ENCODE results near the gene PPP1R14D.

The PPP1R14D gene

DNA sequence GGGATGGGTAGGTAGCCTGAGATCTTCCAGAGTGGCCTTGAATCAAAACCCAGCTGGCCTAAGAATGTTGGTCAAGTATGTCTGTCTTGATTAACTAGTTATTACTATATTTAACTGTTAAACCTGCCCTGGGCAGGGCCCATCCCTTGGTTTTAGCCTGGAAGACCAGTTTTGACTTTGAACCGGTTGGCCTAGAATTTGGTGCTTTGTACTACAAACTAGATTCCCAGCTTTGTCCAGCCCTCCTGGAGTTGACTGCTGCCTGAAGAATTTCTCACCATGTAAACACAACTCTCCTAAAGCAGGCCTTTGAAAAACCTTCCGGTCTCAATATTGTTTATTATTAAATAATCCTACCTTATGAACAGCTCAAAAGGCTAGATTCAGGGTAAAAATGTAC lies 42.7 kb downstream of the PPP1R14D start:
- H3K27me3 Mint-ChIP-seq = no peaks in the 10 kb centered on the region
- peaks cover 2% of the 10 kb centered on the region for H3K36me3 Mint-ChIP-seq
- no peak overlapping the region for H3K4me3 Mint-ChIP-seq
- H3K9me3 Mint-ChIP-seq = no peaks in the 10 kb centered on the region
- no peak overlapping the region for H3K27ac Mint-ChIP-seq
- peaks cover 28% of the 10 kb centered on the region for H3K4me1 Mint-ChIP-seq

DNA sequence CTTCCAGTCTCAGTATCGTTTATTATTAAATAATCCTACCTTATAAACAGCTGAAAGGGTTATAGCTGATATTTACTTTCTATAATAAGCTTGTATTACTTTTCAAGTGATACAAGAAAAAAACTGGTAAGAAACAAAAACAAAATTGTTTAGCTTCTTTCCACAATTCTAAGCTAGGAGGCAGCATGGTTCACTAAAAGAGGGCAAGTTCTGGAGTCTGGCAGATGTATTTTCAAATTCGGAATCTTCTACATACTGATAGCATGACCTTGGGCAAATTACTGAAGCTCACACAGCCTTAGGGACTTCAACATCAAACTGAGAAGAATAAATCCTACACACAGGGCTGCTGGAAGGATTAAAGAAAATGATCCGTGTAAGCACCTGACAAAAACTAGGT lies 43.3 kb downstream of the PPP1R14D start:
- Mint-ChIP-seq H3K4me1 (peaks cover 28% of the 10 kb centered on the region), H3K27me3 (no peaks in the 10 kb centered on the region), H3K36me3 (peaks cover 2% of the 10 kb centered on the region), H3K4me3 (no peak overlapping the region), H3K9me3 (no peaks in the 10 kb centered on the region), H3K27ac (no peak overlapping the region)

DNA sequence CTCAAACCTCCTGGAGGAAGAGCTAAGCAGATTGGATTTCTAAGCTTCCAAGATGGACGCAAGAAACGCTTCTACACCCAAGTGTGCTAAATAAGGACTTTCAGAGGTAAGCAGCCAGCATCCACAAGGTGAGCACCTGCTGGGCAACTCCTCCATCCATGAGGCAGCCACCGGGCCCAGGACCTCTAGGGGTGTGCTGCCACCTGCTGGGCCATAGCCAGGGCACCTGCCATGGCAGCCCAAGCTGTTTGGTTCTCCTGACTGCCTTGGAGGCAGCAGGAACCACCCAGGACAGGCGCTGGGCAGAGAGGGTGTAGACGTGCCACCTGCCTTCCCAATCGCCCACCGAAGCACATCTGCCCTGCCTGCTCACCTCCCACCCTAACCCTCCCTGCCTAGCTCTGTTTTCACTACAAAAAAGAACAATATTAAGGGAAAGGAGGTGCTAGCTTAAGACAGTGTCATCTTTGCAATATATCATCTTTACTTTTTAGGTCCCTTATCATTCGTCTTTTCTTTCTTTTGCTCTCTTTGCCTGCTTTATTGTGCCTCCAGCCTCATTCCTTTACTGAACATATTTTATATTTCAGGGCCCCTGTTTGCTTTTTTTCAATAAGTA lies 45.8 kb downstream of the PPP1R14D start:
- Mint-ChIP-seq H3K27ac (no peak overlapping the region), H3K36me3 (peaks cover 7% of the 10 kb centered on the region), H3K4me3 (no peak overlapping the region), H3K4me1 (peaks cover 16% of the 10 kb centered on the region), H3K9me3 (no peaks in the 10 kb centered on the region), H3K27me3 (no peaks in the 10 kb centered on the region)

DNA sequence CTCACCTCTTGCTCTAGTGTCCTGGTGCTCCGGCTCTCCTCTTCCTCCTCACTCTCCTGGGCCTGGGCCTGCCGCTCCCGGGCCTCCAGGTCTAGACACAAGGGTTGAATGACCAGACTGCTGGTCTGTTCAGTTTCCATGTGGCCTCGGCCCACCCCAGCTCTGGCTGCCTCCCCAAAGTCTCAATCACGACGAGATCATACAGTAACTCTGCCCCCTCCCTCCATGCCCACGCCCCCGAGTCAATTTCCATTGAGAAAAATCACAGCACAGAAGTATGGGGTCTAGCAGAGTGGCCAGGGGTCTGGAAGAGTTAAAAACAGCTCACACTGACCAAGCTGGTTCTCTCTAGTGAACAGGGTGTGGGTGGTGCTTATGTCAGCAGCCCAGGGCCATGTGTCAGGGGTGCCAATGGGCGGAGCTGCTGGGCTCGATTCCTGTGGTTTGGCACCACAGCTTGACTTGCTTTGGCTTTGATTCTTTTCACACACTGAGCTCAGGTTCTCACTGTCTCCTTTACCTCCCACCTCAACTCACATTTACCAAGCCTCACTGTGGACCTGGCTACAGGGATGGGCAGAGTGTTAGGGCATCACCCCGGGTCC lies 51.9 kb downstream of the PPP1R14D start:
- H3K36me3 Mint-ChIP-seq = peaks cover 8% of the 10 kb centered on the region
- H3K27me3 Mint-ChIP-seq = no peaks in the 10 kb centered on the region
- H3K27ac Mint-ChIP-seq = peak overlapping the region; percentile 51
- H3K9me3 Mint-ChIP-seq = no peaks in the 10 kb centered on the region
- peaks cover 7% of the 10 kb centered on the region for H3K4me1 Mint-ChIP-seq
- H3K4me3 Mint-ChIP-seq = peak overlapping the region; percentile 52

DNA sequence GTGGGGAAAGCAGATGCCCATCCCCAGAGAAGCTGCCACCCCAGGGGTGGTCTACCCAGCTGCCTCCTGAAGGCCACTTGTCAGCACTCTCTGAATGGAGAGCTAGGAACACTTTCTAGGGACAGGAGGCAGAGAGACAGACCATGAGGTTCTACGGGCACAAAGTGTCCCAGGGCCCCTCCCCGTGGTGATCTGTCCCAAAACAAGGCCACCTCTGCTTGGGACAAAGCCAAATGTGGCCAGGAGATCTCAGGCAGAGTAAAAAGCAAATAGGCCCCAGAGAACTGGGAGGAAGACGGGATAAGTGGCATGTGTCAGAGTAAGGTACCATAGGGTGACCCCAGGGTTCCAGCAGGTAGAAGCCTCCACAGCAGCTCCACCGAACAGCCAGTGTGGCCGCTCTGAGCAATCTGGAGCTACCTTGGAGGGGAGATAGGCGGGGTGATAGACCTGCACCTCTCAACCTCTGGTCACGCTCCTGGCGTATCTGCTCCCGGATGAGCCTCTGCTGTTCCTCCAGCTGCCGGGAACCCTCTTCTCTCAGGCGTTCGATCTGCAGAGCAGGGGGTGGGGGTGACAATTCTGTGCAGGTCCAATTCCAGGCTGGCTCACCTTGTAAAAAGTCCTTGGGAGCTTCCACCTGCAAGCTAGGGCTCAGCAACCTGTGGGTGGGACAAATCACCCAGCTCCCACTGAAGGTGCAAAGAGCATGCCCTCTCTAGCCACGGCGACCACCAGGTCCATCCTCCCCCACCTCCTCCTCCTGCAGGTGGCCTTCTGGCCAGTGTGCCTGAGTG lies 52.6 kb downstream of the PPP1R14D start:
- H3K27ac Mint-ChIP-seq = no peak overlapping the region
- H3K27me3 Mint-ChIP-seq = no peaks in the 10 kb centered on the region
- H3K36me3 Mint-ChIP-seq = peaks cover 8% of the 10 kb centered on the region
- H3K4me1 Mint-ChIP-seq = peaks cover 11% of the 10 kb centered on the region
- no peaks in the 10 kb centered on the region for H3K9me3 Mint-ChIP-seq
- no peak overlapping the region for H3K4me3 Mint-ChIP-seq

DNA sequence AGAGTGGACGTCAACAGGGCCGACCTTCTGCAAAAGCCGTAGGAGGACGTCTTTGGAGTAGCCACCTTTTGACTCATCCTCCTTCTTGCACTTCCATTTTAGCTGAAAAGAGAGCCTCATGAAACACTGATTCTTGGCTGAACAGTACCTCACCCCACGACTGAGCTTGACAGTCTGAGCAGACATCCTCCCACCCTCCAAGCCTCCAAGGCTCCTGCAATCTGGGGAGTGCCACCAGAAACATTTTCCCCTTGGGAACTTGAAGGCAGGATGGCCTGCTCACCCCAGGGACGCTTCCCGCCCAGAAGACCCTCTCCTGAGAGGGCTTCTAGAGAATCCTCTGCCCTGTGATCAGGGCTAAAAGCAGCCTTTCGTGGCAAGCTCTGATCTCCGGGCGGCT lies 53.5 kb downstream of the PPP1R14D start:
- H3K9me3 Mint-ChIP-seq = no peaks in the 10 kb centered on the region
- H3K27me3 Mint-ChIP-seq = no peaks in the 10 kb centered on the region
- H3K36me3 Mint-ChIP-seq = peaks cover 8% of the 10 kb centered on the region
- peaks cover 17% of the 10 kb centered on the region for H3K4me1 Mint-ChIP-seq
- no peak overlapping the region for H3K27ac Mint-ChIP-seq
- H3K4me3 Mint-ChIP-seq = no peak overlapping the region

DNA sequence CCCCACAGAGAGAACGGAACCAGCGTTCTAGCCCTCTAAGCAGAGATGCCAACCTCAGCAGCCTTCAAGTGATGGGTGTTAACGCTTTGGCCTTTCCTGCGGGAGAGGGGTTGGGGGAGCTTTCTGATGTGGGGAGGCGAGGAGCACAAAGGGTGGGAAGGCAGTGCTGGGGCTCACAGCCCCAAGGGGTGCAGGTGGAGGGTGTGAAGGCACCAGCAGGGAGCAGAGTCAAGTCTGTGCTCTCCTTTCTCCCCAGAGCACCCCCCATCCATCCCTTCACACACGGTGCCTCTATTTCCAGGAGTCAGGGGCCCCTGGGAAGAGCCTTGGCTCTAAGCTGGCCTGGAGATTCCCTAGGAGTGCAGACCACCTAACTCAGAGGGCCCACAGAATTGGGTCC lies 54.6 kb downstream of the PPP1R14D start:
- no peaks in the 10 kb centered on the region for H3K27me3 Mint-ChIP-seq
- no peak overlapping the region for H3K4me3 Mint-ChIP-seq
- no peak overlapping the region for H3K27ac Mint-ChIP-seq
- peaks cover 28% of the 10 kb centered on the region for H3K4me1 Mint-ChIP-seq
- peaks cover 3% of the 10 kb centered on the region for H3K36me3 Mint-ChIP-seq
- H3K9me3 Mint-ChIP-seq = no peaks in the 10 kb centered on the region

DNA sequence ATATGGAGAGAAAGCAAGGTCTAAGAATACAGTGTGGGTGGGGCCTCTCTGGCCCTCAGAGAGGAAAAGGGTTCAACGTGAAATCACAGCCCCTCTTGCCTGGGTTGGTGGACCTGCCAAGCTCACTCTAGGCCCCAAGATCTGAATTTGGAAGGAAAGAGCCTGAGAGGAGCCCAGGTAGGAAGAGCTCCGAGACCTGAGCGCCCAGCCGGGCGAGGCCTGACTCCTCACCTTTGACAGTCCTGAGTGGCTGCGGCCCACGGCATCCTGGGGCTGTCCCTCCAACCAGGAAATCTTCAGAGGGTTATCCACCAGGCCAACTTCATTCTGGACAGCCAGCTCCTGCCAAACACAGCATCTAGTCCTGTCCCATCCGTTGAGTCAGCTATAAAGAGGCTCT lies 55.0 kb downstream of the PPP1R14D start:
- H3K27me3 Mint-ChIP-seq = no peaks in the 10 kb centered on the region
- no peaks in the 10 kb centered on the region for H3K9me3 Mint-ChIP-seq
- H3K4me3 Mint-ChIP-seq = no peak overlapping the region
- H3K36me3 Mint-ChIP-seq = peaks cover 3% of the 10 kb centered on the region
- H3K27ac Mint-ChIP-seq = no peak overlapping the region
- H3K4me1 Mint-ChIP-seq = peaks cover 32% of the 10 kb centered on the region

DNA sequence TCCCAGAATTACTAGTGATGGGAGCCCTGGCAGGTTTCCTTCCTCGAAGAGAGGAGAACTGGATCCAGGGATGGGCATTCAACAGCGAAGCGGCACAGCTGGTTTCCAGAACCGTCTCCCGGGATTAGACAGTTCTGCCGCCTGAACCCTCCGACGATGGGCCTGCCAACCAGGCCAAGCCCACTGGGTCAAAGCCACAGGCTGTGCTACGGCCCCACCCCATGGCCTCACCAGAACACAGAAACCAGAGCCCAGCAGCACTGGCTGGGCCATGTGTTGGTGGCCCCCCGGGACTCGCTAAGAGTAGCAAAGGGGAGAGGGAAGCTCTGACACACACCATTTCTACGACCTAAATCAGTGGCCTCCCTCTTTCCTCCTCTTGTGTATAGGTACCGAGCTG lies 56.5 kb downstream of the PPP1R14D start:
- peaks cover 3% of the 10 kb centered on the region for H3K36me3 Mint-ChIP-seq
- H3K27ac Mint-ChIP-seq = no peak overlapping the region
- no peak overlapping the region for H3K4me3 Mint-ChIP-seq
- H3K9me3 Mint-ChIP-seq = no peaks in the 10 kb centered on the region
- H3K4me1 Mint-ChIP-seq = peaks cover 35% of the 10 kb centered on the region
- no peaks in the 10 kb centered on the region for H3K27me3 Mint-ChIP-seq

DNA sequence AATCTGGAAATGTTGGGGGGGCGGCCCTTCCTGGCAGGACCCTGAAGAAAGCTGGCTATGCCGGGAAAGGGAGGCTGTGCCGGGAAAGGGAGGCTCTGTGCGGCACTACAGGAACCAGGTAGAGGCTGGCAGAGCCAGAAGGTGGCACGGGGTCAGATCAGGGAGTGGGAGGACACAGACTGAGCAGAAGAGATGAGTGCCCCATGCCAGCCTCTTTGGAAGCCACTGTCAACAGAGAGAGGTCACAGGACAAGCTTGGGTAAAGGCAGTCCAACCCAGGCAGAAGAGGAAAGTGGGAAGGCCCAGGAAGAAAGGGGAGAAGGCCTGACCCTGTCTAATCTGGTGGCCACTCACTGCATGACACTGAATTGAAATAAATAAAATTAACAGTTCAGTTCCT lies 57.3 kb downstream of the PPP1R14D start:
- Mint-ChIP-seq H3K36me3 (no peaks in the 10 kb centered on the region), H3K27ac (no peak overlapping the region), H3K27me3 (no peaks in the 10 kb centered on the region), H3K4me3 (no peak overlapping the region), H3K4me1 (peaks cover 31% of the 10 kb centered on the region), H3K9me3 (no peaks in the 10 kb centered on the region)

DNA sequence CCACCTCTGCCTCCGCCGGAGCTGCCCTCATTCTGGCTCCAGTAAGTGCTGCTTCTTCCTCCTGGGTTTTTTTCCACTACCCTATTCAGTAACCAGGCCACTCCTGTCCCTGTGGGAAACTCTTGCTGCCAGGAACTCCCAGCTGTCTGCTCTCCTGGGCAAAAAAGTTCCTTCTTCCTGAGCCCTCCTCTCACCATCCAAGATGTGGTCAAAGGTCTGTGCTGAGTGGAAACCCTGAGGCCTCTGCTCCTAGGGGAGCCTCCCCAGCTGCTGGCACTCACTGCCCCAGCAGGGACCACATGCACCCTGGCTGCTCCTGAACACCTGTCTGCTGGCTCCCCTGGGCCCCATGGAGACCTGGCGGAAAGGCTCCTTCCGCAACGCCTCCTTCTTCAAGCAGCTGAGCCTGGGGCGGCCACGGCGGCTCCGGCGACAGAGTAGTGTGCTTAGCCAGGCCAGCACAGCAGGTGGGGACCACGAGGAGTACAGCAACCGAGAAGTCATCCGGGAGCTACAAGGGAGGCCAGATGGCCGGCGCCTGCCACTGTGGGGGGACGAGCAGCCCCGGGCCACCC lies 58.3 kb downstream of the PPP1R14D start:
- Mint-ChIP-seq H3K27ac (peak overlapping the region; percentile 93), H3K9me3 (no peaks in the 10 kb centered on the region), H3K27me3 (no peaks in the 10 kb centered on the region), H3K36me3 (no peaks in the 10 kb centered on the region), H3K4me3 (peak overlapping the region; percentile 75), H3K4me1 (peaks cover 41% of the 10 kb centered on the region)

DNA sequence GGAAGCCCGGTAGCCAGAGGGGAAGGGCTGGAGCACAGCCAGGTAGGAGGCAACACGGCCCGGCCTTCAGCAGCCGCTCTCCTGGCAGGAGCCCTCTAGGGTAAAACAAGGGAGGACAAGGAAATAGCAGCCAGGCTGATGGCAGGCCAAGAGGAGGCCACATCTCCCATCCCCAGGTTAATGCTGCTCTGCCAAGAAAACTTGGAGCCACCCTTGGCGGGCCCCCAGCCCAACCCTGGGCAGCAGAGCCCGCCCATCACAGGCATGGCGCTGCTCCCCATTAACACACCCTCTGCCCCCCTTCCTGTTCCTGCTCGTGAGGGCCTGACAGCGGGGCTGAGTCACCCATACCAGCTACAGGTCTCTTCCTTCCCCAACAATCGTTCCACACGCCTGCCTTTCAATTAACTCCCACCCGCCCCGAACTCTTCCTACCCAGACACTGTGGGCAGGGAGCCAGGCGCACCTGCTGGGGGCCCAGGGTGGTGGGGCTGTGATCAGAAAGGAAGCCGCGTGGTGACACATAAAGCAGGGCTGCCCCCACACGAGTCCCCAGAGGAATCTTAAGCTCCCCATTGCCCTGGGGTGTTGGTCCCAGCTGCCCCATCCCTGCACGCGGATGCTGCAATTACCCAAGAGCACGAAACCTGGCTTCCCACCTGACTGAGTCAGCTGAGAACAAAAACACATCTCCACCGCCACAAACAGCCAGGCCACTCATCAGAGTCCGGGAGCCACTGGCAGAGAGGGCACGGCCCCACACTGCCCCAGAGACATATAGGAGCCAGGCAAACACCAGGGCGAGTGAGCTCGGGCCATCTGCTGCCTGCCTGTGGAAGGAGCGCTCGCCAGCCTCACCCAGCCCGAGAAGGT lies 59.0 kb downstream of the PPP1R14D start, which contains the start of gene C15orf62:
Gene C15orf62, plus strand, starts transcription at position 707 of the 873 bp plus-strand sequence. CDS start 516 bp downstream, outside the sequence.
- no peaks in the 10 kb centered on the region for H3K27me3 Mint-ChIP-seq
- H3K9me3 Mint-ChIP-seq = no peaks in the 10 kb centered on the region
- no peaks in the 10 kb centered on the region for H3K36me3 Mint-ChIP-seq
- peak within 1 kb of the TSS; percentile 97 for H3K27ac Mint-ChIP-seq
- H3K4me3 Mint-ChIP-seq = peak within 1 kb of the TSS; percentile 75
- peaks cover 48% of the 10 kb centered on the region for H3K4me1 Mint-ChIP-seq

DNA sequence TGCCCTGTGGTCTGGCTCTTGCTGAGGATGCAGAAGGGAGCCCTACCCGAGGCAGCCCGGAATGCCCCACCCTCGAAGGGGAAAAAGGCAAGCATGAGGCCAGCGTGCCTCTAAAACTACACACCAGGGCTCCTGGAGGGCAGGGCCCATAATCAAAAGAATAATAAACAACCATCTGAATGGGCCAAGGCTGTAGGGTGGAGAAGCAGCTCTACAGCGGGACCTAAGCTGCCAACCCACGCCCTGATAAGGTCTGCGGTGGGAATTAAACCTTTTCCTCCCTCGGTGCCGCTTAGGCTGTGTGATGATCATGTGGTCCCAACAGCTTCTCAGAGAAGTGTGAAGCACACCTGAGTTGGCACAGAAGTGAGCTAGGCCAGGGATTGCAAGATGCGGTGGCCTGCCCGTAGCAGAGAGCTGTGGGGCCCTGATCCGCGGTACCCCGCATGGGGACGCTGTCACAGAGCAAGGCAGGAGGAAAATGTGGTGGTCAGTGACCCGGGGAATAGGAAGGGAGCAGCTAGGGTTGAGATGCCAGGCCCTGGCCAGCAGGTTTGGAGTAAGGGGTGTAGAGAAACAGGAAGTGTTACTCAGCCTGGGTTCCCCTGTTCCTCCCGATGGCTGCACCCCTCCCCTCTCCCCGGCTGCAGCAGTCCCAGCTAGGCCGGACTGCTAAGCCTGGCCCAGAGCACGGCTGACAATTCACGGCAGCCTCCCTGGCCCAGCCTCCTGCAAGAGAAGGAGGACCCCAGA lies 59.8 kb downstream of the PPP1R14D start:
- Mint-ChIP-seq H3K4me1 (peaks cover 50% of the 10 kb centered on the region), H3K27me3 (no peaks in the 10 kb centered on the region), H3K27ac (peak overlapping the region; percentile 97), H3K36me3 (no peaks in the 10 kb centered on the region), H3K9me3 (no peaks in the 10 kb centered on the region), H3K4me3 (peak overlapping the region; percentile 75)

DNA sequence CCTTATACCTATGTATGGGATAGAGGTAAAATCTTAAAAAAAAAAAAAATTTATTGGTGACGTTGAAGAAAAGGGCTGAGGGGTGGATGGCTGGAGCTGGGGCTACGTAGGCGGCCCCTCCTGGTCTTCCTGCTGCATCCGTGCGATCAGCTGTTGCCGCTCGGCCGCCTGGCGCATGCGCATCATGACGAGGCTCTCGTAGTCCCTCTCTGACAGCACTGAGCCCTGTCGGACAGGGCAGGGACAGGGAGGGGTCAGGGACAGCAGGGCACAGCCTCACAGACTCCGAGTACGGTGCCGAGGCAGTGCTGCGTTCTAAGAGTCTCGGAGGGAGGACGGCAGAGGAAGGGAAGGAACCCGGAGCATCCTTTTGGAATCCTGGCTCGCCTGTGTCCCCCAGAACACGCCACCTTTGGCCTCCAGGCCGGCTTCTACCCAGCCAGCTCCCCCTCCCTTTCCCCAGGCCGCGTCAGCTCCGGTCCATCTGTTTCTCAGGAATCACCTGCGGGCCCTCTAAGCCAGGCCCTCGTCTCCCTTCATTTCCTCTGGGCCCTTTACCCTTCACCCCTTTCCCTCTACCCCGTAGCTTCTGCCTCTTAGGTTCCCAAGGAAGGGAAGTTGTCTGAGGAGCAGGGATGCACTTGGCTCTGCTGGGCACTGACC lies 60.5 kb downstream of the PPP1R14D start:
- Mint-ChIP-seq H3K27me3 (no peaks in the 10 kb centered on the region), H3K27ac (peak overlapping the region; percentile 97), H3K36me3 (no peaks in the 10 kb centered on the region), H3K9me3 (no peaks in the 10 kb centered on the region), H3K4me3 (no peak overlapping the region), H3K4me1 (peaks cover 57% of the 10 kb centered on the region)

All from activated naive CD4-positive, alpha-beta T cell treated with anti-CD3 and anti-CD28 coated beads, Interleukin-2, amount 50 U/mL, for 24 hours (primary cell).